Parathyroid adenoma (tissue), 2 donors: Measurements from ENCODE around the gene GOLPH3L.
"Not testable (repeated sequence)": the region's sequence is repeated elsewhere in the genome, so short reads cannot be mapped to it uniquely, and the experiment has no call there.

Experiments
- H2AFZ ChIP-seq: fragments of 300-600 bp; sonication (generic); one replicate; pipeline ENCODE4 v1.7.0; 2017; ENCODE audit warnings: antibody characterized with exemption, mild to moderate bottlenecking
- H3K27ac ChIP-seq: fragments of 300-600 bp; sonication (generic); one replicate; pipeline ENCODE4 v1.7.0; 2017
- H3K27me3 ChIP-seq: fragments of 300-600 bp; sonication (generic); one replicate; pipeline ENCODE4 v1.7.0; 2017; ENCODE audit warnings: low read length; ENCODE audit not compliant: control insufficient read depth, insufficient read depth
- H3K36me3 ChIP-seq: fragments of 300-600 bp; sonication (generic); one replicate; pipeline ENCODE4 v1.7.0; 2017; ENCODE audit warnings: low read length; ENCODE audit not compliant: control insufficient read depth, insufficient read depth
- H3K4me1 ChIP-seq: fragments of 300-600 bp; sonication (generic); one replicate; pipeline ENCODE4 v1.7.0; 2017; ENCODE audit warnings: control low read depth
- H3K4me2 ChIP-seq: fragments of 300-600 bp; sonication (generic); one replicate; pipeline ENCODE4 v1.7.0; 2017; ENCODE audit warnings: low read length
- H3K4me3 ChIP-seq: fragments of 300-600 bp; sonication (generic); one replicate; pipeline ENCODE4 v1.7.0; 2017; ENCODE audit warnings: low read depth, low read length
- H3K79me2 ChIP-seq: fragments of 300-600 bp; sonication (generic); one replicate; pipeline ENCODE4 v1.7.0; 2017; ENCODE audit warnings: control low read depth
- H3K9ac ChIP-seq: fragments of 300-600 bp; sonication (generic); one replicate; pipeline ENCODE4 v1.7.0; 2017; ENCODE audit warnings: mild to moderate bottlenecking
- H3K9me3 ChIP-seq: fragments of 300-600 bp; sonication (generic); one replicate; pipeline ENCODE4 v1.7.0; 2017; ENCODE audit warnings: low read length; ENCODE audit not compliant: control insufficient read depth
- CTCF ChIP-seq: fragments of 300-600 bp; sonication (generic); IDR thresholded peaks from one replicate; pipeline ENCODE4 v1.7.0; 2017; ENCODE audit warnings: antibody characterized with exemption, mild to moderate bottlenecking
- donor health status: primary hyperparathyroidism.

GOLPH3L gene

DNA sequence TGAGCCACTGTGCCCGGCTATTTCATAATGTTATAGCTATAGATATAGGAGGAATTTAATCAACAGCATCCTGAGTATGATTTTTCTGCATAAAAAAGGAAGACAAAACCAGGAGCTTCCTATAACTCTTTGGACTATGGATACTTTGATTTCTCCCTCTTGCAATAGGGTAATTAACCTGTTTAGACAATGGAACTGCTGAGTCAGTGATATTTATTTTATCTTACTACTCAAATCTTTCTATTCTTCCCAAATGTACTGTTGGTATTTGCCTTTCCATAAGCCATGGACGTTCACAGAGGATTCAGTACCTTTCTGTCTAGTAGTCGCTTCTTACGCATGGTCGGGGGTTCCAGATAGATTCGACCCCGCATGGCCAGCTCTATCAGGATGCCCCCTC, 33.6 kb downstream of the GOLPH3L start:
- H2AFZ ChIP-seq = no peak overlapping the region
- no peaks in the 10 kb centered on the region for H3K27me3 ChIP-seq
- no peak overlapping the region for H3K4me2 ChIP-seq
- no peaks in the 10 kb centered on the region for H3K4me1 ChIP-seq
- no peaks in the 10 kb centered on the region for H3K9me3 ChIP-seq
- H3K27ac ChIP-seq = no peak overlapping the region
- no peak overlapping the region for H3K4me3 ChIP-seq
- H3K9ac ChIP-seq = no peak overlapping the region
- no peaks in the 10 kb centered on the region for H3K36me3 ChIP-seq
- no peaks in the 10 kb centered on the region for H3K79me2 ChIP-seq
- no peak for TF ChIP-seq CTCF

DNA sequence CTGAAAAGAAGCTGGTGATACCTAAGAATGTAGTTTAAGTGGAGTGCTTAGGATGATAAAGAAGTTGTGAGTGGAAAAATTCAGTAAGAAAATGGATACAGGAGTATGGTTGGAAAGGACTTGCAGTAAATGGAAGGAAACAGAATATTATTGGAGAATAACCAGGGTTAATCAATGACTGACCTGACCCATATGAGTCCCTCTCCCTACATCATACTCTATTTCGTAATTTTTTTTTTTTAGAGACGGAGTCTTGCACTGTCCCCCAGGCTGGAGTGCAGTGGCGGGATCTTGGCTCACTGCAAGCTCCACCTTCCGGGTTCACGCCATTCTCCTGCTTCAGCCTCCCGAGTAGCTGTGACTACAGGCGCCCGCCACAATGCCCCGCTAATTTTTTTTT, 34.1 kb downstream of the GOLPH3L start:
- H3K79me2 ChIP-seq = no peaks in the 10 kb centered on the region
- H3K4me3 ChIP-seq = no peak overlapping the region
- H3K27ac ChIP-seq = no peak overlapping the region
- no peak overlapping the region for H3K9ac ChIP-seq
- H3K9me3 ChIP-seq = no peaks in the 10 kb centered on the region
- H3K27me3 ChIP-seq = no peaks in the 10 kb centered on the region
- H3K4me1 ChIP-seq = no peaks in the 10 kb centered on the region
- H2AFZ ChIP-seq = no peak overlapping the region
- no peak overlapping the region for H3K4me2 ChIP-seq
- TF ChIP-seq CTCF = no peak
- H3K36me3 ChIP-seq = no peaks in the 10 kb centered on the region

GRCh38 chr1:150661156-150661555, 35.8 kb downstream of the GOLPH3L start:
- no peaks in the 10 kb centered on the region for H3K27me3 ChIP-seq
- no peak overlapping the region for H2AFZ ChIP-seq
- no peaks in the 10 kb centered on the region for H3K36me3 ChIP-seq
- H3K9me3 ChIP-seq = no peaks in the 10 kb centered on the region
- no peak overlapping the region for H3K27ac ChIP-seq
- no peak for TF ChIP-seq CTCF
- H3K4me1 ChIP-seq = no peaks in the 10 kb centered on the region
- no peaks in the 10 kb centered on the region for H3K79me2 ChIP-seq
- no peak overlapping the region for H3K9ac ChIP-seq
- no peak overlapping the region for H3K4me2 ChIP-seq
- H3K4me3 ChIP-seq = no peak overlapping the region

GRCh38 chr1:150660584-150660983, 36.4 kb downstream of the GOLPH3L start:
- Histone ChIP-seq H3K4me3 (no peak overlapping the region), H3K9me3 (no peaks in the 10 kb centered on the region), H3K27ac (no peak overlapping the region), H3K36me3 (no peaks in the 10 kb centered on the region), H3K27me3 (no peaks in the 10 kb centered on the region), H2AFZ (no peak overlapping the region), H3K4me2 (no peak overlapping the region), H3K4me1 (no peaks in the 10 kb centered on the region), H3K79me2 (no peaks in the 10 kb centered on the region), H3K9ac (no peak overlapping the region)
- TF ChIP-seq CTCF = no peak

- not testable (repeated sequence) for H3K79me2 ChIP-seq, H3K36me3 ChIP-seq, H3K27me3 ChIP-seq, H3K27ac ChIP-seq, H3K9ac ChIP-seq, H2AFZ ChIP-seq, H3K4me3 ChIP-seq, H3K9me3 ChIP-seq, H3K4me1 ChIP-seq, H3K4me2 ChIP-seq
These were observed 39.9 kb downstream of the GOLPH3L start for GRCh38 chr1:150657064-150657463.

DNA sequence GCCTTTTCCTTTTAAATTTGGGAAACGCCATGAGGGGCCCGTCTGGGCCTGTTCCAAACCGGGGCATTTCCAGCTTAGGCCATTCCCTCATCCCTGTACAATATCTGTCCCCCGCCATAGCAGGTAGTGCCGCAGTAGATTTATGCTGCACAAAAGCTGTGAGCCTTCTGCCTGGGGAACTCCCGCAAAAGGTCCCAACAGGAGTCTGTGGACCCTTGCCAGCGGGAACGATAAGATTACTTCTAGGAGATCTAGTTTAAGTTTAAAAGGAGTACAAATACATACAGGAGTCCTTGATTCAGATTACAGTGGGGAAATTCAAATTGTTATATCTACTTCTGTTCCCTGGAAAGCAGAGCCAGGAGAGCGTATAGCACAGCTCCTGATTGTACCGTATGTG, 42.3 kb downstream of the GOLPH3L start:
- not testable (repeated sequence) for H3K9ac ChIP-seq, H3K27ac ChIP-seq, H3K4me3 ChIP-seq

More for the DNA sequence above, 42.3 kb downstream of the GOLPH3L start:
- not testable (repeated sequence) for H3K9me3 ChIP-seq, H3K79me2 ChIP-seq, H3K4me2 ChIP-seq, H3K4me1 ChIP-seq, H3K27me3 ChIP-seq, H2AFZ ChIP-seq, H3K36me3 ChIP-seq
